Fibroblast of lung (primary cell): ENCODE measurements around the gene IFNGR1.

Experiments used
- CTCF ChIP-seq, 2 donors: IDR thresholded peaks in 1 of 2; conservative IDR thresholded peaks in 1 of 2; 1 replicate in 1 of 2; 2 replicates in 1 of 2; pipeline ENCODE4 v1.5.1; 2011 to 2012; ENCODE audit warnings: low read length in 2 of 2, control low read depth in 1 of 2, inconsistent platforms in 1 of 2, low read depth in 1 of 2, mild to moderate bottlenecking in 1 of 2
- EZH2 ChIP-seq: IDR thresholded peaks from 2 replicates; pipeline ENCODE4 v1.5.1; 2012; ENCODE audit warnings: low read length, control low read depth, mild to moderate bottlenecking; ENCODE audit errors: missing control alignments

GRCh38 chr6:137222381-137222780 is 3.2 kb upstream of the IFNGR1 start:
- TF ChIP-seq CTCF (conservative IDR thresholded peaks at IDR 0.05 in 1 of 2, IDR thresholded peaks at IDR 0.05 in 1 of 2; ENCODE audit: low read depth in 1 of 2, low read length in 2 of 2) (no peak), EZH2 (no peak)
